HG03139 (cell line): ENCODE results near the gene IL31RA.

Experiments used
- ATAC-seq: cut with Tn5 transposase; IDR thresholded peaks from one replicate; pipeline ENCODE4 v1.9.1; 2021; ENCODE audit not compliant: unreplicated experiment

IL31RA gene

DNA sequence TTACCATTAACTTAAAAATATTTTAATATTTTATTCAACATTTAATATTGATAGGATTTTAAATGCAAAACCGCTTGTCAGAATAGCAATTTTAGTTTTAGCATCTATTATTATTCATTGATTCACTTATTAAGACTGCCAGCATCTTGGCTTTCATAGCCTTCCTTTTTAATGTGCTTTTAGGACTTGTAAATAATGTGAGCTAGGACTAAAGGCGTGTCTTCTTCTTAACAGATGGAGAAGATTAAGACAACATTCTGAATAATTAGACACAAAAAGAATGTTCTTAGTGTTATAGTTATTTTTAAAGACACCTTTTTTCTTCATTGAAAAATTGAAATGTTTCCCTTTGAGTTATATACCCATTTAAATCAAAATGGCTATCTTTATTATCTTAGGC, 6.9 kb downstream of the IL31RA start:
- no peak for ATAC-seq

DNA sequence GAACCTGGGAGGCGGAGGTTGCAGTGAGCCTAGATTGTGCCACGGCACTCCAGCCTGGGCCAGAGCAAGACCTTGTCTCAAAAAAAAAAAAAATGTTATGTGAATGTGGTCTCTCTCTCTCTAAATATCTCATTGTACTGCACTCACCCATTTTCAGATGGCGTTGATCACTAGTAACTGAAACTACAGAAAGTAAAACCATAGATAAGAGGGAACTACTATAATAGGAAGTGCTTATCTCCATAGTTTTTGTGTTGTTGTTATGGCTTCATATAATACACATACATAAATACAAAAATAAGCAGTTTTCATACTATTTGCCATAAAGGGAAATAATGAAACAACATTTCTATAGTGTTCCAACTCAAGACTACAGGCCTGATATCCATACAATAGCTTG, 9.1 kb downstream of the IL31RA start:
- no peak for ATAC-seq

DNA sequence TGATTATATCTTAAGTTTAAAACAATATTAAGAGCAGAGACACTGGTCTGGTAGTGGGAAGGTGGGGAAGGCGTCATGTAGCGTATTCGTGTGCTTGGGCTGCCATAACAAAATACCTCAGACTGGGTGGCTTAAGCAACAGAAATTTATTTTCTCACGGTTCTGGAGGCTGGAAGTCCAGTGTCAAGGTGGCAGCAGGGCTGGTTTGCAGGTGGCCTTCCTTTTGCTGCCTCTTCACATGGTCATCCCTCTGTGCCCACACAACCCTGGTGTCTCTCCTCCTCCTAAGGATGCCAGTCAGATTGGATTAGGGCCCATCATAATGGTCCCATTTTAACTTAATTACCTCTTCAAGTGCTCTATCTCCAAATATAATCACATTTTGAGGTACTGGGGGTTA, 9.6 kb downstream of the IL31RA start:
- no peak for ATAC-seq

DNA sequence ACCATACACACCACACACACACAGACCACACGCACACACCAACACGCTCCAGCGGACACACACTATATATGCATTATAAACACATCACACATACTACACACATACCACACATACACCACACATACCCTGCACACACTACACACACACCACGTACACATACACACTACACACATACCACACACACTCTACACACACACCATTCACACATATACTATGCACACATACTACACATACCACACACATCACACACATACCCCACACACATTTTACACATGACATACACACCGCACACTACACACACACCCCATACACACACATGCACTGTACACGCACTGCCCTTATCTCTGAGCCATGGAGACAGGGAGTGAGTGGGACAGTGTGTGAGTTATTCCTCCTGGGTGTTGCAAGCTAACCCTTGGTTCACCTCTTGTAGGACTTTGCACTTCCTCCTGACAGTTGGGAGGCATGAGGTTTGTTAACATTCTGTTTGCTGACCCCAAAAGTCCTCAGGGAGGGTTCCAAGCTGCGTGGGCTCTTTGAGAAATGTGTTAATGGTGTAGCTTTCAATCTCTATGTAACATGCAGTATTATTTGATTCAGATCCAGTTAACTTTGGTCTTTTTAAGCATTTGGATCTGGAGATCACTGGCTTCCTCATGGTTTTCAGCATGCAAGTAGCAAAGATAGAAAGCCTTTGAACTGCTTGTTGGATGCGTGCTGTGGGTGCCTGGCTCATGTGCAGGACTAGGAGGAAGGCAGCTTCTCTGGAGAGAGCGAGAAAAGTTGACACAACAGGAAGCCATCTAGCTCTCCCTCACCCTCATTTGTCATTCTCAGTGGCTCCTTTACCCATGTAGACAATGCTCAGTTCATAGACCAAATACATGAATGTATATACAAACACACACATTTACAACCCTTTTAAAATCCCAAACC, 13.7 kb downstream of the IL31RA start:
- ATAC-seq, result no peak

DNA sequence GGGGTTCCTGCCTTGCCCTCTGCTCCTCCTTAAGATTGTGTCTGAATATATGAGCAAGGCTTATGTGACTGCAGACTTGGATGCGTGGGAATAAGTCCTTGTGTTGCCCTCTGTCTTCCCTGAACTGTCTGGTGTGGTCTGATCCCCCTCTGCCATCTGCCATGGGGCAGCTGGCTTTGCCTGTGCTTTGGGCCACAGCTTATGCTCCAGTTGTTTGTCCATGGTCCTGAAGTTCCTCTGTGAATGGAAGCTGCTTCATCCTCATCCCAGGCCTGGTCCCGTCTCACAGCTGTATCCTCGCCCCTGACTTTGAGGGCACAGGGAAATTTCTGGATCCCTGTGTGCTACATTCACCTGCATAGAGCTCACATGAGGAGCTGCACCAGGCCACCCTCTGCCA, 14.7 kb downstream of the IL31RA start:
- ATAC-seq, result no peak

DNA sequence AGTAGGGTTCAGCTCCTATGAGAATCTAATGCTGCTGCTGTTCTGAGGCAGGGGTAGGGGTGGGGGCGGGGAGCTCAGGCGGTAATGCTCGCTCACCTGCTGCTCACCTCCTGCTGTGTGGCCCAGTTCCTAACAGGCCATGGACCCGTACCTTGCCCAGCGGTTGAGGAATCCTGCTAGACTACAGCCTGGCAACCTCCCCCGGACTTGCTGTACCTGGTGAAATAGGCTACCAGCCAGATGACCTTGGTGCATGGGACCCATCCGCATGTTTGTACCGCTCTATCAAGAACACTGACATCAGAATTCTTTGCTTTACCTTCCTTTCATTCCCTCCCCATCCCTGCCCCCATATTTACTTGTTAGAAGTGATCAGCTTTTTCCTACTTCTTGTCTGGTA, 15.3 kb downstream of the IL31RA start:
- ATAC-seq, result no peak

DNA sequence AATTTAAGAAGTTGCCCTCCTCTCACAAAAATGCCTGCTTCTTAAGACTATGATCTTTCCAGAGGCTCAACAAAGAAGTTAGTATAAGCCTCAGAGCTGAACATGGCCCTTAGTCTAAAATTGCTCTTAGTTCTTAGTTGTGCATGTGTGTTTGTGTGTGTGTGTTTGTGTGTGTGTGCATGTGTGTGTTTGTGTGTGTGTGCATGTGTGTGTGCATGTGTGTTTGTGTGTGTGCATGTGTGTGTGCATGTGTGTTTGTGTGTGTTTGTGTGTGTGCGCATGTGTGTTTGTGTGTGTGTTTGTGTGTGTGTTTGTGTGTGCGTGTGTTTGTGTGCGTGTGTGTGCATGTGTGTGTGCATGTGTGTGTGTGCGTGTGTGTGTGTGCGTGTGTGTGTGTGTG, 15.8 kb downstream of the IL31RA start:
- ATAC-seq, result no peak

DNA sequence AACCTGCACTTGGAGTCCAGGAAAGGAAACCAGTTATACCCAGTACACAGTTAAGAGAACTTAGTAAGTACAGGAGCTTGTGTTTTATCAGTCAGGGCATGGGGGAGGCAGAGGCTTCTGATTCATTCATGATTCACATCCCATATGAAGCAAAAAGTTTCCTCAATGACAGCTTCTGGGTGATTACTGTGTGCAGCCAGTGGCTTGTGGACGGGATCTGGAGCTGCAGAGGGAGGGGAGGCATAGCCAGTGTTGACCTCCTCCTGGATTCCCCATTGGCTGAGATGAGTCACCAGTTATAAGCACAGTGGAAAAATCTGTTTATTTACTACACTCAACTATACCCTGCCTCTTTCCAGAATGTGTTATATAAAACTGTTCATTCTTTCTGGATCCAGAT, 17.7 kb downstream of the IL31RA start:
- no peak for ATAC-seq

DNA sequence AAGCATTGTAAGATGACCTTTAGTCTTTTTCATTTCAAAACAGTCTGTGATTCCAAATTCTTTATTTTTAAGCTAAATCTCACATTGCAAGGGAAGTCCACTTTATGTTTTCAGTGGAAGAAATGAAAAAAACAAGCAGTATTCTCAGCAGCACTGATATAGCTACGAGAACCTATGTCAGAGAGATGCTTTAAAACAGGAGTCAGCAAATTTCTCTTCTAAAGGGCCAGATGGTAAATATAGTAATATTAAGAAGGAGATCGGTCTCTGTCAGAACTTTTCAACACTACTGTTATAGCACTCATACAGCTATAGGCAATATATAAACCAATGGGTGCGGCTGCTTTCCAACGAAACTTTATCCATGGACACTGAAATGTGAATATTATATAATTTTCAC, 18.7 kb downstream of the IL31RA start:
- no peak for ATAC-seq

DNA sequence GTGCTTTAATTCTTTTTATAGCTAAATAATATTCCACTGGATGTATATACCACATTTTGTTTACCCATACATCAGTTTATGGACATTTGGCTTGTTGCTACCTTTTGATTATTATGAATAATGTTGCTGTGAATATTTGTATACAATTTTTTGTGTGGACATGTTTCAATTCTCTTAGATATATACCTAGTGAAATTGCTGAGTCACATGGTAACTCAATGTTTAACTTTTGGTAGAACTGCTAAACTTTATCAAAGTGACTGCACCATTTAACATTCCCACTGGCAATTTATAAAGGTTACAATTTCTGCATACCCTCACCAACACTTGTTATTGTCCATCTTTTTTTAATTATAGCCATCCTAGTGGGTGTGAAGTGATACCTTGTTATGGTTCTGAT, 22.1 kb downstream of the IL31RA start:
- no peak for ATAC-seq

DNA sequence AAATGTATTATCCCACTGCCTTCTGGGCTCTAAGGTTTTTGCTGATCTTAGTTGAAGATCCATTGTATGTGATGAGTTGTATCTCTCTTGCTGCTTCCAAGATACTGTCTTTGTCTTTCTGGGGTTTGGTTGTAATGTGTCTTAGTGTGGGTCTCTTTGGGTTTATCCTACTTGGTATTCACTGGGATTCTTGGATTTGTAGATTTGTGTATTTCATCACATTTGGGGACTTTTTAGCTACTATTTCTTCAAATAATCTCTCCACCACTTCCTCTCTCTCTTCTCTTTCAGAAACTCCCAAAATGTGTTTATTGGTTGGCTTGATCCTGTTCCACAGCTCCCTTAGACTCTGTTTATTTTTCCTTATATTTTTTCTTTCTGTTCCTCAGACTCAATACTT, 26.5 kb downstream of the IL31RA start:
- no peak for ATAC-seq

DNA sequence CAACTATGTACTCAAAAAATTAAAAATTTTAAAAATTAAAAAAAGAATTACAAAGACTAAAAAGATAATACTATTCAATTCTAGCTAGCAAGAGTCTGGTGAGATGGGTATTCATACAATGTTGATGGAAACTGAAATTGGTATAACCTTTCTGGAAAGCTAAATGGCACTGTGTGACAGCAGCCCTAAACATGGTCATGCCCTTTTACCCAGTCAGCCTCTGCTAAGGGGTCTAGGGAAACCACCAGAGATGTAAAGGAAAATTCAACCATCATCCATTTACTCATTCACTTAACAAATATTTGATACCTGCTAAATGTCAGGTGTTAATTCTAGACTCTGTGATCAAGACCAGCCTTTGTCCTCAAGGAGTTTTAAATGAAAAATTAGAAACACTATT, 29.3 kb downstream of the IL31RA start:
- ATAC-seq, result no peak

DNA sequence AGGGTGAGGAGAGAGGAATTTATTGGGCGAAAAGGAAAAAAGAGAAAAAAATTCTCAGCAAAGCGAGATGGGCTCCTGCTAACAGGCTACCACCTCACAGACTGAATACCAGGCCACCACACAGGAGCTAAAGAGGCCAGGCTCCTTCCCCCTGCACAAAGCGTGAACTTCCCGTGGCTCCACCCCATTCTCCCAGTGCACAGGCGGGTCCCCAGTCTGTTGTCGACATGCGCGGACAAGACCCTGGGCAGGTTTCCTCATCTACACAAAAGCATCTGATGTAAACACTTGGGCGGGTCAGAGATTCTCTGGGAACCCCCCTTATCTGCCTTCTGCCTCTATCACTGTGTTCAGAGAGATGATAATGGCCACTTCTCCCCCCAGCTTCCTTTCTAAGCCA, 34.2 kb downstream of the IL31RA start:
- no peak for ATAC-seq

DNA sequence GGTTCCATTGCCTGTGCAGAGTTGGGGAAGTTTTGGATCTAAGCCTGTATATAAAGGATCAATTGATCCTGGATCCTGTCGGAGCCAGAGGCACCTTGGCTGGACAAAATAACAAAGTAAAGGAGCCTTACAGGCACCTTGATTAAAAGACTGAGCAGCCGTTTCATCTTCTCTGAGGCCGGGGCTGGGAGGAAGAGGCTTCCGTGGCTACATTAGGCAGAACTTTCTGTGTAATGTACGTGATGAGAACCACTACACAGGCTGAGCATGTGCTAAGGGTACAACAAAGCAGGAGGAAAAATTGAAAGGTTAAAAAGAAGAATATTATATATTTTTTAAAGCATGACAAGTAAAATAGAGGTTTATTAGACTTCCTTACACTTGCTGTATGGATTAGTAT, 37.0 kb downstream of the IL31RA start:
- ATAC-seq, result no peak

DNA sequence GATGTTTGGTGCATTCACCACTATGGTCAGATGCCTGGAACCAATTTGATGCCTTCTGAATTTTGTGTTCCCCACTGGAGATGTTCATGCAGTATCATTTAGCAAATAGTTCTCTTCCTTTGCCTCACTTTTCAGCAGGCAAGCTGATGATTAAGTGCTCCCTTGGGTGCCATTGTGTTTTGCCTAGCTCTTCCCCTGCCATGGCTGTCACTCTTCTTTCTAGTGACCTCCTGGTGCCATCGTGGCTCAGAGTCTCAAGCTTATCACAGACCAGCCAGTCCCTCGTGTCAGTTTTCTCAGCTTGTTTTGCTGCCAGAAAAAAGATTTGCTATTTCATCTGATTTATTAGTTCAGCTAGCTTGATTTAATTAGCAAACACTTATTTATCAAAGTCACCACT, 41.3 kb downstream of the IL31RA start:
- ATAC-seq, result no peak

DNA sequence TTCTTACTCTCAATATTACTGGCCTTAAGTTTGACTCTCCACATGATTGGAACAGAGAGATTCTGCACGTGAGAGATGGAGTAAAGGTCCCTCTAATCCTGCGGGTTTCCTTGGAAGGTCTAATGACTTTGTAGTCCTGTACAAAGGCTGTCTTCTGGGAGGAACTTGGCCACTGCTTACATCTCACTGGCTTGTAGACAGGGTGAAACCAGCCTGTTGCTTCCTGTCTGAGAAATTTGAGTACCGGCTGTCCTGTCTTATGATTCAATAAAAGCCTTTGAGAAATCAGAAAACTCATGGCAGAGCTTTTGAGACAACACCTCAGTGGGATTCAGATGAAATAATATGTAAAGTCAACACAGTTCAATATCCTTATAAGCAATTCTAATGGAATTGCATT, 43.0 kb downstream of the IL31RA start:
- no peak for ATAC-seq

DNA sequence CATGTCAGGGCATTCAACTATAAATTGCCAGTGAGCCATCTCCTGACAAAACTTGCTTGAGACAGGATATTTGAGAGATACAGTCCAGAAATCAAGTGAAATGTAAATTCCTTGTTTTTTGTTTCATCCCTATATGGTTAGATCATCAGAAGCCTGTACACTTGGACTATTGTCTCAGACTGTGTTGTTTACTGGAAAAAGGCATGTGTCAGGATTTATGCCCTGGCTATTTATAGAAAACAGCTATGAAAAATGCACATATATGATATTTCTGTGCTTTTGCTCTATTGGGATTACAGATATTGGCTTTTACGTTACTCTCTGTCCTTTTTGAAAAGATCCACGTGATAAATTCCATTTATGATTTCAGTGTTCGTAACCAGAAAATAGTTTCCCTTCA, 44.2 kb downstream of the IL31RA start:
- ATAC-seq, result no peak

DNA sequence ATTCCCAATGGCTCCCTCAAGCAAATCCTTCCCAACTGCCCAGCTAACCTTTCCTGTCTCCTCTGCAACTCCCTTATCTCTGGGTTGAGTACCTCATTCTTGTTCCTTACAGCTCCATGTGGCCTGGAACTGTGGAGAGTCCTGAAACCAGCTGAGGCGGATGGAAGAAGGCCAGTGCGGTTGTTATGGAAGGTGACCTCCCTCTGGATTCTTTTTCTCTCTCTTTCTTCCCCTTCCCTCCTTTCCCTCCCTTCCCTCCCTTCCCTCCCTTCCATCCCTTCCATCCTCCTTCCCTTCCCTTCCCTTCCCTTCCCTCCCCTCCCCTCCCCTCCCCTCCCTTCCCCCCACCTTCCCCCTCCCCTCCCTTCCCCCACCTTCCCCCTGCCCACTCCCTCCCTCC, 45.1 kb downstream of the IL31RA start:
- ATAC-seq, result no peak

DNA sequence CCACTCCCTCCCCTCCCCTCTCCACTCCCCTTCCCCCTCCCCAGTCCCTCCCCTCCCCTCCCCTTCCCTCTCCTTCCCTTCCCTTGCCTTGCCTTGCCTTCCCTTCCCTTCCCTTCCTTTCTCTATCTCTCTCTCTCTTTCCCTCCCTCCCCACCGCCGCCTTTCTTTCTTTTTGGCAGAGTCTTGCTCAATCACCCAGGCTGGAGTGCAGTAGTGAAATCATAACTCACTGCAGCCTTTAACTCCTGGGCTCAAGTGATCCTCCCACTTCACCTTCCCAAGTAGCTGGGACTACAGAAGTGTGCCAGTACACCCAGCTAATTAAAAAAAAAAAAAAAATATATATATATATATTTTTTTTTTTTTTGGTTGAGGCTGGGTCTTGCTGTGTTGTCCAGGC, 45.5 kb downstream of the IL31RA start:
- no peak for ATAC-seq

DNA sequence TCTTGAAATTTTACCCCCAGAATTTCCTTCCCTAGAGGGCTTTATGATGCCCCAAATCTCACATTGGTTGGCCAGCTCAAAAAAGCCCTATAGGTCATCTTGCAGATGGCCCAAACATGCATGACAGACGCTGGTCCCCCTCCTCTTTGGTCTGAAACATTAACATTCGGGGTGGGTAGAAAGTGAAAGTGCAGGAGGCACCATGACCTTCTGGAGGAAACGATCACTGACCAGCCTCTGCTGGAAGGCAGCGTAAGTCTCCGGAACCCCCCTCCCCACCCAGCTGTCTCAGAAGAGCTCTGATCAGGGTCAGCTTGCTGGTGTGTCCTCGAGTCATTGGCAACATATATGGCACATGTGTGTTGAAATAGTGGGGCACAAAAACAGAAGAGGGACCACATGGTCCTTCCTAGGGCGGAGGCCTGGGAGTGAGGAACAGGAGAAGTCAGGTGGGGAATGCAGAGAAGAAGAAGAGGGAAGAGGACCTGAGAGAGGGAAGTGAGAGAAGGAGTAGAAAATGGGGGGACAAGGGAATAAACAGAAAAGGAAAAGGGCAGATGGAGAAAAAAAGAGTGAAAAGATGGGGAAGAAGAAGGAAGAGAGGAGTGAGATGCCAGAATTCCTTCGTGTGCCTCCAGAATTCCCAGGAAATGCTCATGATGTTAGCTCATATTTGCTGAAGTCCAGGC, 46.2 kb downstream of the IL31RA start:
- ATAC-seq, result no peak

DNA sequence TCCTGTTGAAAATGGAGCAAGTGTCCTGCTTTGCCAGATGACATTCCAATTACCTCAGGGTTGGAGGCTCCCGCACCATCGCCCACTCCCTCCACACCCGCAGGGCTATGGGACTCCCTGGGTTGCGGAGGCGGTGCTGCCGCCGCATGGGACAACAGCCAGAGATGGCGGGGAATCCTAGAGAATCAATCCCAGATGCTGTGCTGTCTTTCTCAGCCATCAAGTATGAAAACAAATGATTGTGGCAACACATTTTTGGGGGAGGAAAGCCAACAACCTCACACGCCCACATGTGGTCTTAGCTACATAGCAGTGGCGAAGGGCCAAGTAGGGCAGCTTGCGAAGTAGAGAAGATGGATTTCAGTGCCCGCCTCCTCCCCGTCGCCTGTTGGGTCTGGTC, 46.7 kb downstream of the IL31RA start:
- no peak for ATAC-seq

DNA sequence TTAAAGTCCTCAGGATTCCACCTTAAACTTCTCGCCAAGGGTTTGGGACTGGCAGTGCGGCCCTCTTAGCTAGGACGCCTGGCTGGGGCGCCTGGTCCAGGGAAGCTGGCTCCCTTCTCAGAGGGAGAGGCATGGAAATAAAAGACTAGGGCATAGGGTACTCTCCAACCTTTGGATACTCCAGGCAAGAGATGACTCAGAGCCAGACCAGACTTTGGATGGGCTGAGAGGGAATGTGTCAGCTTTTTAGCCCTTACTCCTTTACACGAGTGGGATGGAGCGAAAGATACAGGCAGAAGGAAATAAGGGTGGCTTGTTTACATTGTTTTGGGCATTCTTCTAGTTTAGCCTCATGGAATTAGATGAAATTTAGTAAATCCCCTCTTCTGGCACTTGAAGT, 48.2 kb downstream of the IL31RA start:
- no peak for ATAC-seq

DNA sequence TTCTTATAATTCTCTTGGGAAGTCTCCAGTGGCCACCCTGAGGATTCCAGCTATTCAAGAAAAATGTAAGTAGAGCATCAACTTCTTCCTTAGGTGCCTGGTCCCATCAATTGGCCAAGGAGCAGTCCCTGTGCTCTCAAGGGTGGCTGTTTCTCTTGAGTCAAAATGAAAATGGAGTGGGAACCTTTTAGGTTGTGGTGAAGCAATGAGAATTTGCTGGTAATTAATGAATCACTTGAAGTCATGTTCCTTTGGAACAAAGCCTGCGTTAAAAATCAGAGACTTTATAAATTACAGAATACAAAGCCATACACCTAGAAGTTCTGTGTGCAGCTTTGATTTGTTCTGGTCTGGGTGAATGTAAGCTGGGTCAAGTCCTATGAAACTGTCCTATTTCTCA, 48.9 kb downstream of the IL31RA start:
- ATAC-seq, result no peak
